ENCODE data around the gene ATP8B3.

The ATP8B3 gene

DNA sequence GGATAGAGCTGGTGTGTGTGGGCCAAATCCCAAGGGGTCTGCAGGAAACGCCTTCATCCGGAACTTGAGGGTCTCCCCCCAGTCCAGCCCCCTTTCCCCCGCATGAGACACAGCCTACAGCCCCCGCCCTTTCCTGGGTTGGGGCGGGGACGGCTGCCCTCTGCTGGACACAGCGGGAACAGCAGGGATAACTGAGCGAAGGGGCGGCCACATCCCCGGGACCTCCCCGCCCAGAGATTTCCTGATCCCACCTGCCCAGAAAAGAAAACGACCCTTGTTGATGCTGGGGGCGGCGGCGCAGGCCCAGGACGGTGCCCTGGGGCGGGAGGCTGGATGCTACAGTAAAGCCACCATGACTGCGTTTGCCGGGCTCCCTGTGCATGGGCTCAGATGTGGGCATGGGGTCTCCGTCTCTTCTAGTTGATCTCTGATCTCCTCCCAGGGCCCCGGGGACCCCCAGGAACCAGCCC lies 44.6 kb downstream of the ATP8B3 start:
- TF ChIP-seq, protein P1, sequence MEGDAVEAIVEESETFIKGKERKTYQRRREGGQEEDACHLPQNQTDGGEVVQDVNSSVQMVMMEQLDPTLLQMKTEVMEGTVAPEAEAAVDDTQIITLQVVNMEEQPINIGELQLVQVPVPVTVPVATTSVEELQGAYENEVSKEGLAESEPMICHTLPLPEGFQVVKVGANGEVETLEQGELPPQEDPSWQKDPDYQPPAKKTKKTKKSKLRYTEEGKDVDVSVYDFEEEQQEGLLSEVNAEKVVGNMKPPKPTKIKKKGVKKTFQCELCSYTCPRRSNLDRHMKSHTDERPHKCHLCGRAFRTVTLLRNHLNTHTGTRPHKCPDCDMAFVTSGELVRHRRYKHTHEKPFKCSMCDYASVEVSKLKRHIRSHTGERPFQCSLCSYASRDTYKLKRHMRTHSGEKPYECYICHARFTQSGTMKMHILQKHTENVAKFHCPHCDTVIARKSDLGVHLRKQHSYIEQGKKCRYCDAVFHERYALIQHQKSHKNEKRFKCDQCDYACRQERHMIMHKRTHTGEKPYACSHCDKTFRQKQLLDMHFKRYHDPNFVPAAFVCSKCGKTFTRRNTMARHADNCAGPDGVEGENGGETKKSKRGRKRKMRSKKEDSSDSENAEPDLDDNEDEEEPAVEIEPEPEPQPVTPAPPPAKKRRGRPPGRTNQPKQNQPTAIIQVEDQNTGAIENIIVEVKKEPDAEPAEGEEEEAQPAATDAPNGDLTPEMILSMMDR (IDR thresholded peaks at IDR 0.05; ENCODE audit: insufficient read depth, low read length, missing control alignments), result peak; percentile 93
- H3K4me3 ChIP-seq (ENCODE audit: low read depth, low read length), result no peak overlapping the region
- no peak for DNase-seq (ENCODE audit: low read depth, low spot score)
- ChIA-PET CTCF (interaction anchor here (0.8 to 5.9 kb wide), 25 partner anchors 9 to 235 kb away, joined by 3 to 105 read pairs (median 5); no protein-coding TSS in a partner anchor), POLR2A (no interaction called here)

DNA sequence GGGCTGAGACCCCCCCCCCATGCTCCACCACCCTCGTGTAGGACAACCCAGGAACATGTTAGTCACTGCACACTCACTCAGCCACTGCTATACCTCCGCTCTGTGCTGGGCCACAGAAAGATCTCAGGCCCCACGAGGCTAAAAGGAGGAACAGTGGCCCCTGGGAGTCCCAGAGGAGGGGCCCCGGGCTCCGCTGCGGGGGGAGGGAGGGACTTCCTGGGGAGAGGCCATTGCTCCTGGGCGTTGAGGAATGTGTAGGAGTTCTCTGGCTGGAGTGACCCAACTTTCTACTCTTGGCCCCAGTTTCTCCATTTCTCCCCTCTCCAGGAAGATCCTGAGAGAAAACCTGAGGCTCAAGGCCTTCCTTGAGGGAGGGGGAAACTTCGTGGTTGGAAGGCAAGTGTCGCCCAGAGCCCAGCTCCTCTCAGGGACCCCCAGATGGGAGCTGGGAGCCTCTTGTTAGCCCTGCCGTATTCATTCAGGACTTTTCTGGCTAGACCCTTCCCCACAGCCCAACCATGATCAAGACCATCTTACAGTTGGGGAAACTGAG lies 45.2 kb downstream of the ATP8B3 start:
- no peak for DNase-seq (ENCODE audit: low read depth, low spot score)
- no peak overlapping the region for H3K4me3 ChIP-seq (ENCODE audit: low read depth, low read length)
- TF ChIP-seq, protein P1 (IDR thresholded peaks at IDR 0.05; ENCODE audit: insufficient read depth, low read length, missing control alignments), result no peak
- ChIA-PET POLR2A (no interaction called here), CTCF (interaction anchor here (0.8 to 5.9 kb wide), 20 partner anchors 8 to 235 kb away, joined by 3 to 105 read pairs (median 5); no protein-coding TSS in a partner anchor)

DNA sequence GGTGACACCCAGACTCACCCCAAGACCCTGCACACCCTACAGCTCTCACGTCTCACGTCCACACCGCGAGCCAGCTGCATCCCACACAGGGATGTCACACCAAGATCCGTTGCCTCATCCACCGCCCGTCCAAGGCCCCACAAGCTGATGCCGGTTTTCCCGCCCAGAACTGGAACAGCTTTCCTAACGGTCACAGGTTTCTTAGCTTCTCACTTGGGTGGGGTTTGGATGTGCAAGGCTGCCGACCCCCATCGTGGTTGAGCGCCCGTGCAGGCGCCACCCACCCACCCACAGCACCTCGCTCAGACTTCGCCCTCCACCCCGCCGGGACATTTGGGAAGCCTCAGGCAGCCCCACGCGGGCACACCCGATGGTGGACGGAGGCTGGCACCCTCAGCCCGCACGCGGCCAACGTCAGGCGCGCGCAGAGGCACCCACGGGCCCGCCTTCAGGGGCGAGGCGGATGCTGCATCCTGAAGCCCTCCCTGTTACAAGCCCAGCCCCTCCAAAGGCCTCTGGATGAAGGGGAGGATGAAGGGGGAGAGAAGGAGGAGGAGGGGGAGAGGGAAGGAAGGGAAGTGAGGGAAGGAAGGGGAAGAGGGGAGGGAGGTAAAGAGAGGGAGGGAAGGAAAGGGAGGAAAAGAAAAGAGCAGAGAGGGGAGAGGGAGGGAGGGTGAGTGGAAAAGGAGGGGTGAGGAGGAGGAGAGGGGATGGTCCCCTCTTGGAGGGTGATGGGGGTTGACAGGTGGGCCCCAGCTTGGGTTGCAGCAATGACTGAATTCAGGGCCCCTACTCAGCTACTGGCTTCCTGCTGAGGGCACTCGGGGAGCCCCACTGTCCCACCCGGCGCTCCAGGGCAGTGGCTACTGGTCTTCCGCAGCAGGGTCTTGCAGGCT lies 45.9 kb downstream of the ATP8B3 start:
- no peak overlapping the region for H3K4me3 ChIP-seq (ENCODE audit: low read depth, low read length)
- CTCF ChIA-PET, result interaction anchor here (0.8 to 5.9 kb wide), 18 partner anchors 8 to 222 kb away, joined by 3 to 105 read pairs (median 6); no protein-coding TSS in a partner anchor
- TF ChIP-seq, protein P1 (IDR thresholded peaks at IDR 0.05; ENCODE audit: insufficient read depth, low read length, missing control alignments), result no peak
- POLR2A ChIA-PET, result no interaction called here
- no peak for DNase-seq (ENCODE audit: low read depth, low spot score)

DNA sequence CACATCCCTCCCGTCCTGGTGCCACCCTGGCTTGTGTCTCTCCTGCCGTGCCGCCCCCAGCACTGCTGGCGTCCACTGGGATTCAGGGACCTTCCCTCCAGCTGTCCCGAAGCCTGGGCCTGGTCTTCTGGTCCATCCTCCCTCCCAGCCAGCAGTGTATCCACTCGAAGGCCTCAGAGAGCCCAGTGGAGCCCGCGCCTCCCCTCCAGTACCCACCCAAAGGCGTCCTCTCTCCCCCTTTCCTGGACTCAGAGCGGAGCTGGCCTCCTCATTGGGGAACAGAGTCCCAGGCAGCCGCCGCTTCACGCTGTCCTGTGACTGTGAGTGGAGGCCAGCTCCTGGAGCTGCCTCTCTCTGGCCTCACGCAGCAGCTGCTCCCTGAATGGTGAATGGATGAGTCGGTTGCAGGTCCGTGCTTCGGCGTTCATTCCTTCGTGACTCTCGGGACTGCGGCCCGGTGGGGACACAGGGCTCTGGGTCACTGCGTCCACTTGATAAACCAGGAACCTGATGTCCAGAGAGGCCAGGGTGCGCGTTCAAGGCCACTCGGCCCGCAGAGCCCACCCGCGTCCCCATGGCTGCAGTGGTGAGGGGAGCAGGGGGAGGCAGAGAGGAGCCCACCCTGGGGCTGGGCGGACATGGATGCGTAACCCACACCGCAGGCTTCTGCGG lies 46.7 kb downstream of the ATP8B3 start:
- H3K4me3 ChIP-seq (ENCODE audit: low read depth, low read length), result no peak overlapping the region
- DNase-seq (ENCODE audit: low read depth, low spot score), result no peak
- POLR2A ChIA-PET, result no interaction called here
- TF ChIP-seq, protein P1 (IDR thresholded peaks at IDR 0.05; ENCODE audit: insufficient read depth, low read length, missing control alignments), result no peak
- CTCF ChIA-PET, result interaction anchor here (0.8 to 5.9 kb wide), 6 partner anchors 16 to 160 kb away, joined by 3 to 105 read pairs (median 6); no protein-coding TSS in a partner anchor

DNA sequence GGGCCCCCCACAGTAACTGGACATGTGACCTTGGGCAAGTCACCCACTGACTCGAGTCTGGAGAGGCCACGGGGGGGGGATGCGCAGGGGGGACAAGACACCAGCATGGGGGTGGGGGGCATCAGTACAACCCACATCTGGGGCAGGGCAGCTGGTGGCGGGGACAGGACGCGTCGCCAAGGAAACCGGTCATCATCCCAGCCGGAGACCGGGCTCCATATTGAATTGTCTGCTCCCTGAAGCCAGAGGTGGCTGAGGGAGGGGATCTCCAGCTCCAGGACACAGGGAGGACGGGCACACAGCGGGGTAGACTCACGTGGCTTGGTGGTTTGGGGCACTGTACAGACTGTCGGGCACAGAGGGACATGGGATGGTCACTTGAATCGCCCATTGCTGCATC lies 47.3 kb downstream of the ATP8B3 start:
- ChIA-PET POLR2A (no interaction called here), CTCF (interaction anchor here (0.8 to 5.9 kb wide), 5 partner anchors 9 to 159 kb away, joined by 3 to 105 read pairs (median 5); no protein-coding TSS in a partner anchor)
- H3K4me3 ChIP-seq (ENCODE audit: low read depth, low read length), result no peak overlapping the region
- no peak for DNase-seq (ENCODE audit: low read depth, low spot score)
- TF ChIP-seq, protein P1 (IDR thresholded peaks at IDR 0.05; ENCODE audit: insufficient read depth, low read length, missing control alignments), result no peak

Measured in AG04449 (cell line).